ENCODE results near the gene DLG2.

The DLG2 gene

DNA sequence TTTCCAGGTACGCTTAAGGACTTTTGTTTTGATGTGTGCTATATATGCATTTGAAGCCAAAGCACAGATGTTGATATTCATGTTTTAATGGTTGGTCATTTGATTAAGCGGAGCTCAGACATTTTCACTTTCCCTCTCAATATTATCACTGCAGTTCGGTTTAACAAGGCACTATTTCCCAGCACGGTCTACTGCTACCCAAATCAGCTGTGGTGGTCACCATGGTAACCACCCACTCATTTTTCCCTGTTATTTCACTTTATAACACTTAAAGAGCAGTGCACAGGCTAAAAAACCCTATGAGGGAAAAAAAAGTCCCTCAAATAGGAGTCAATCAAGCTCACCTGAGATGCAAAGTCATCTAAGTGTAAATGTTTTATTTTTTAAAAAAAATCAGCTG lies 1901.4 kb downstream of the DLG2 start:
- no peak for DNase-seq

DNA sequence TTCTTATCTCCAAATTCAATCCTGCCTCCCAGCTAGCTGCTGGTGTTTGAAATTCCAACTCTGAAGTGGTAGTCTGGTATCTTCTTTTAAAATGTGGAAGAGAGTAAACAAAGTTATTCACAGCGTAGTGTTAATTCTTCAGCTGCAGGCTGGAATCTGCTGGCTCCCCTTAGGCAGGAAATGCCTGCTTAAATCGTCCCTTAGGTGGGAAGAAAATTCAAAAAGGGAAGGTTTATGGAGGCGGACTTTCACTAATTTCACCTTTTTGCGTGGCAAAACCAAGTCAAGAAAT lies 1901.9 kb downstream of the DLG2 start:
- DNase-seq, result no peak

DNA sequence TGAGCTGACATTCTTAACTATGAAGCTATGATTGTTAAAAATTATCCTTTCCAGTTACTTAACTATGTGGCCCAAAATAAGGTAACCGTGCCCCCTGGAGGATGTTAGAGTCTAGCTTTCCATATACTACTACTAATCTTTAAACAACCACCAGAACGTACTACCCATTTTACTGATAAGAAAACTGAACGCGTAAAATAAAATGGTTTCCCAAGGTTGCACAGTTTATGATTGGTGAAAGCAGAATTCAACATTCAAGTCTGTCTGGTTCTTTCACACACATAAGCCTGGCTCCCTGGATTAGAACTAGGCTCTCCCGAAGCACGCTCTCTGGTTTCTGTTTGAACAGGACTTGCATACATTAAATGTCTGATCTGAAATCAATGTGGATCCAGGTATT lies 1903.1 kb downstream of the DLG2 start:
- DNase-seq, result peak; percentile 13

DNA sequence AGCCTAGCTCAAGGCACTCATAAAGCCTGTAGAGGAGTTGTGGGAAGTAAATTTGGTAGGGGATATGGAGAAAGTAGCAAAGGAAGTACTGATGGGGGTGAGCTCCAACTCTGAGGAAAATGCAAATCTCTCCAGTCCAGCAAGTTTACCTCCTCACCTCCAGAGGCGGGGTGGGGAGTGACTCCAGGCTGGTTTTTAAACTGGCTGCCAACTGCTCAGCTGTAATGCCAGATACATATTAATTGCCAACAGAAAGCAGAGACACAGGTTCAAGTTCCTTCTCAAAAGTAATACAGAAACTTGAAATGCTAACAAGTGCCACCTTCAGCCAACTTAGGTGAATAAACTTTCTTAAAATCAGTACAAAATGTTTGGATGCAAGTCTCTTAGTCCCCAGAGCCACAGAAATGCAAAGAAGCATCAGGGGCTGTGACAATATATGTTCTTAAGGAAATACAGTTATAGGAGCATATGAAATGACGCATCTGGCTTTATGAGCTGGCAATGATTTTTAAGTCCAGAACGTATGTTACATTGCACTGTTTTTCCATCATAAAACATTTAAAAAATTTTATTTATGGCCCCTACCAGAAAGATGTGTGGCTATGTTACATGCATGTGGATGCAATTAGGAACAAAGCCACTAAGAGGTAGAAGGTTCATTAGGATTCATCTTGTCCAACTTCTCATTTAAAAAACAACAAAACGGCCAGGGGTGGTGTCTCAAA lies 1904.6 kb downstream of the DLG2 start:
- DNase-seq, result no peak

- peak; percentile 20 for DNase-seq
These were observed 1905.9 kb downstream of the DLG2 start for GRCh38 chr11:83721263-83721662.

DNA sequence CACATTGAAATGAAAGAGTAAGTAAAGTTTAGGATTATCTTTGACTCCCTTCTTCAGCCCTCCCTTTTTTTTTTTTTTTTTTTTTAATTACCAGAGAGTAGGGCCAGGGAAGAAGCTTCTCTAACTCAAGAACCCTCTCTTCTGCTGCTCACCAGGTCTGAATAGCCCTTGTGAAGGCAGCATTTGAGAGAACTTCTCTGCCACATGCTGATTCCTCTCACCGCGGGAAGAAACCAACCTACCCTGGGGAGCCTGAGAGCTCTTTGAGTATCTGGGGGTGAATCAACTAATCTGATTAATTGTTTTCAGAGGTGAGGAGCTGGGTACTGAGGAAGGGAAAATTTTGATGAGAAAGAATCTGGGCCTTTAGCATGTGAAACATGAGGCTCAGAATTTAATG lies 1906.5 kb downstream of the DLG2 start:
- no peak for DNase-seq

- DNase-seq, result no peak
These were observed 1909.6 kb downstream of the DLG2 start for GRCh38 chr11:83717537-83717936.

GRCh38 chr11:83715927-83716535 lies 1911.1 kb downstream of the DLG2 start:
- no peak for DNase-seq

DNA sequence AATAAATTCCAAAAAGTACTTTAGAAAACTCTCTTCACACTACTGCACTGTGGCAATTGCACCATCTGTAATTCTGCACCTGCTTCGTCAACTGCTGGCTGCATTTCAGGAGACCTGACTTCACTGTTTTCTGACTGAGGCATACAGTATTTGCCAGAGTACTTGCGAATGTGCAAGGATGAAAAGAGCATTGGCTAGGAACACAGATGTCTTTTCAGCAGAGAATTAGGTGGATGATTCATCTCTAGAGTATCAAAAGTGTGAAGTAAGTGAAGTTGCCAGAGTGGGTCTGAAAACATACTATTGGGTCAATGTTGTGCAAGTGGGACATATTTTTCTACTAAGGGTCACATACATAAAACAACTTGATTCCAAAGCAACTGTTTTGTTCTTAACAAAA lies 1913.4 kb downstream of the DLG2 start:
- no peak for DNase-seq

DNA sequence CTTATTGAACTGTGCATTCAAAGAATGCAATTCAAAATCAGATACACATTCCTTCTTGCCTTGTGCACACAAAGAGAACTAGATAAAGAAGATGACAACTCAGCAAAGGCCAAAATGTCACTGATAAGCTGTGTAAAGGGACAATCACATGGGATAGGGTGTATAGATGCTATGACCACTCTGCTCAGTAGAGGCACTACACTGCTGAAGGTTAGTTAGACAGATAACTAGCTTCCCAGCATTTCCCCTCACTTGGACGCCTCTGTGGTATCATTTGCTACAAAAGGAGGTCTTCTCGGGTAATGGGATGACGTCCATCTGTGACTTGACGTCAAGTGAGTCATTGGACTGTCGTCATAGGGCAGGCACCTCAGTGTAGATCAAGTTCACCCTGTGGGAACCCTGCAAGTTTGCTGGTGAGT lies 1916.0 kb downstream of the DLG2 start:
- DNase-seq, result no peak

DNA sequence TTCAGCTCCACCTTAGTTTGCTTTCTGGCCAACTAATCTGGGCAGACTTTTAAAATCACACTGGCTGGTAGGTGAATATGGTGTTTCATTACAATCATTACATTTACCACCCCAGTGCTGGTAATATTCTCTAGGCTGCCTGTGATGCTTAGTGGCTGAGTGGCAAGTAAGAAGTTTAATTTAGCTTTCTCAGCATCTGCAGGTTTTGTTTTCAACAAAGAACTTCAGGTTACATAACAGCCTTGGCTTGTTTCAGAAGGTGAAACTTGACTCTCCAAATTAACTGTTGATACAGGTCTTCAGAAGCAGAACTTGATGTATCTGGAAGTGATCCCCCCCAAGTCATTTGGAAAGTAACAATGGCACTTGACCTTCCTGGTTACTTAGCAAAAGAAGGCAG lies 1917.7 kb downstream of the DLG2 start:
- DNase-seq, result no peak

DNA sequence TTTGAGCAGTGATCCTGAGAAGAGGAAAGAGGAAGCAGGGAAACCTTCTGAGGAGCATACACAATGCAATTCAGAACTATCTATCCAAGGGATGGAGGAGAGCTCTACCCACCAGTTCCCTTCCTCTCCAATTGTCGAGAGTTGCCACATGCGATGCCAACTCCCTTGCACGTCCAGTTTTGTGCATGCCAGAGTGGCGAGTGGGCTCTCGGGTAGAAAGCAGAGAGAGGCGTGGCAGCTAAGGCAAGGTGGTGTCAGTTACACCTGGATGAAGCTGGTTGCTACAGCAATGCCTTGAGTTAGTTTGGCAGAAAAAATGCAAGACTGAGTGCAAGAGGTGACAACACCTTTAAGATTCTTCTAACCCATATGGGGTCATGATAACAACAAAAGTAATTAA lies 1920.6 kb downstream of the DLG2 start:
- DNase-seq, result no peak

GRCh38 chr11:83702796-83703195 lies 1924.3 kb downstream of the DLG2 start:
- DNase-seq, result no peak

DNA sequence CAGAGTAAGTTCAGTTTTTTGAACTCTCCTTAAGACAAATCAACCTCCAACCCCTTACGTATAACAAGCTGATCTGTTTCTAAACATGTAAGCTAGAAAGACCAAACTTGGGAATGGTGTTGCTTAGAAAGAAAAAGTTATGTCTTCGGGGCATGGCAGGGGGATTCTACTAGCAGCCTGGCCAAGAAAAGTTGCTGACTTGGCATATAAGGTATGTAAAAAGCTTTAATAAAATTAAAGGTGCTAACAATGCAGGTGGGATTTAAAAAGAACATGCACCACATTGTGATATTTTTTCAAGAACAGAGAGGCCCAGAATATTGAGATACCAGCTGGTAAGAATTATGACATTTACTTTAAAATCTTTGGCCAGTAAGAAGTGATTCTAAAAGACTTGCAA lies 1929.6 kb downstream of the DLG2 start:
- DNase-seq, result no peak

DNA sequence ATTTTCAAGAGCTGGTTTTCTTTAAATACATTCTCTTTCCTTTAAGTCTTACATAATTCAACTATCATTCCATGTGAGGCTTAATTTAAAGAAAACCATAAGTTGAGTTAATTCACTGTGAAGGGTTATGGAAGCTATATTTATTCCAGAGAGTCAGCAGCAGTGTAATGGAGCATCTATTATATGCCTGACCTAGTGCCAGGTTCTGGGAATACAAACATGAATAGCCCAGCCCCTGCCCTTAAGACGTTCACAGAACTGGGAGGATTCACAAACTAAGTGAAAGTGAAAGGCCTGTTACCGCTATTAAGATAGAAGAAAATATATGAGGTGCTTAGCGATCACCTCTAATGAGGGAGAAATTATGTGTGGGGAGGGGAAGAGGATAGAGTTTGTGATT lies 1932.1 kb downstream of the DLG2 start:
- DNase-seq, result no peak

- DNase-seq, result no peak
These were observed 1932.8 kb downstream of the DLG2 start for GRCh38 chr11:83694191-83694910.

DNA sequence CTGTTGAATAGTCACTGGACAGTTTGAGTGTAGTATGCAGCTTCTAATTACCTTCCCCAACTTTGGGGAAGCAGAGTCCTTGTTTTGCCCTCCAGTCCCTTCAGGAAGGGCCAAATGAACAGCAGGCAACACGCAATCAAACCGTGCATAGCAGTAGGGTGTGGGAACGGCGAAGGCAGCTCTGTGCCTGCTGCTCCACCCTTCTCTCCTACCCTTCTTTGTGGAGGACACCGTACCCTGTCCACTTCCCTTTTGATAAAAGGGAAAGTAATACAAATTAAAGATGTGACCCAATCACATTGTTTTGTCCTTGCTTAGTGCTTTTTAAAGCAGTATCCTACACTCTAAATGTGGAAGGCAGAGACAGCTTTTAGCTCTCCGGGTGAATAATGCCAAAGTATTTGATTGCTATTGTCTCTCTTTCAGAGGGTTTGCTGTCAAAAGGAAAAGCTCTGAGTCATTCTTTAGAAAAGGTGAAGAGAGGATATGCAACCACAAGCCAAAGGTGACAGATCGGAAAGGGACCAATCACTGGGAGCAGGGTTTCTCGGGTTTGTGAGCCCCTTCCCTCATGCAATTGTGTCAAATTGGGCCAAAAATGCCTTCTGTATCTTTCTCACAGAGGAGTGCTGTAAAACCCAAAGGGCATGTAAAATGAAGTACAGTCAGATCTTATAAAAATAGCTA lies 1933.7 kb downstream of the DLG2 start:
- no peak for DNase-seq

- no peak for DNase-seq
These were observed 1934.5 kb downstream of the DLG2 start for GRCh38 chr11:83692675-83693074.

GRCh38 chr11:83691451-83691950 lies 1935.6 kb downstream of the DLG2 start:
- DNase-seq, result no peak

DNA sequence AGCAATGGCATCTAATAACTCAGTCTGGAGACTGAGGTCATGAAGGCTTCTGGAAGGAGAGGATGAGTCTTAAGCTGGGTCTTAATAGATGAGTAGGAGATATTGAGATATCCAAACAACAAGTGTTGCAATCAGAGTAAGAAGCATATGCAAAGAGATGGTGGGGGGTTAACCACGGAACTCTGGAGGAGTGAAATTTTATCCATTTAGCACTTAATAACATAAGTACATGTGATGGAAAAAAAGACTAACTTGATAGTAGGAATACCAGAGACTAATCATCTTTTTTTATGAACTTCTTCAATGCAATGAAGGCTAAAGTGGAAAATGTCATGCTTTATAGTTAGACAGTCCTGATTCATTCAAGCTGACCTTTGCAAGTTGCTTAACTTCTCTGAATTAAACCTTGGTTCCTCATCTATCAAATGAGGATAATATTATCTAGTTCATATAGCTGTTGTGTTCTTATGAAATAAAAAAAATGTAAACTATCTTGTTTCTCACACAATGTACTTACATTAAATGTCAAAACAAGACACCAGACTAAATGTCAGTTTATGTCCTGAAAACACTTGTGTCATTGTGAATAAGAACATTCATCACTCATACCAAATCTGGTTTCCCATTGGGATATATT lies 1937.9 kb downstream of the DLG2 start:
- DNase-seq, result no peak

DNA sequence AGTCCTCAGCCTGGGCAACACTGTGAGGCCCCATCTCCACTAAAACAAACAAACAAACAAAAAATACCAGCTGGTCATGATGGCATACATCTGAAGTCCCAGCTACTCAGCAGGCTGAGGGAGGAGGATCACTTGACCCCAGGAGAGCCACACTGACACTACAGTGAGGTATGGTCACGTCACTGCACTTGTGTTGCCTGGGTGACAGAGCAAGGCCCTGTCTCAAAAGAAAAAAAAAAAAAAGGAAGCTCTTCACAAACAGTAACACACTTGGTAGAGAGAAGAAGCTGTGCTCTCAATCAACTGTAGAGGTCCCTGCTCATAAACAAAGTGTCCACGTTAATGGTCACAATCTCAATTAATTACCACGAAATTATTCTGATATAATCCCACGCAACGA lies 1939.4 kb downstream of the DLG2 start:
- DNase-seq, result no peak

- DNase-seq, result no peak
These were observed 1941.4 kb downstream of the DLG2 start for GRCh38 chr11:83685730-83686129.

DNA sequence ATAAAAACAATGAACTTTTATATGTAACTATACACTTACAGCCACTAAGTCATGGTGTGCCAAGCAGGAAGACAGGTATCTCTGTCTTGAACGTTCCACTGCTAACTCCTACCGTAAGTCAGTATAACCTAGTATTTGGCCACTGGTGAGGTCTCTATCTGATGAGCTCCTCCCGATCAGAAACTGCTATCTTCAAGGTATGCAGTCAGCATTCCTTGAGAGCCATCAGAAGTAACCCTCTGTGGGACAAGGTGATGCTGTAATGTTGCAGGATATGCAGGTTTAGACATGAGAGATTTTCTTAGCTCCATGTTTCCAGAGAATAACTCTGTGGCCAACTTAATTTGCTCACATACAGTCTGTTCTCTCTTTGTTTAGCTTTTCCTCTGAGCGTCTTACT lies 1943.1 kb downstream of the DLG2 start:
- no peak for DNase-seq

Measured in kidney glomerular epithelial cell (primary cell).